ENCODE data around the gene GPR17.

DNA sequence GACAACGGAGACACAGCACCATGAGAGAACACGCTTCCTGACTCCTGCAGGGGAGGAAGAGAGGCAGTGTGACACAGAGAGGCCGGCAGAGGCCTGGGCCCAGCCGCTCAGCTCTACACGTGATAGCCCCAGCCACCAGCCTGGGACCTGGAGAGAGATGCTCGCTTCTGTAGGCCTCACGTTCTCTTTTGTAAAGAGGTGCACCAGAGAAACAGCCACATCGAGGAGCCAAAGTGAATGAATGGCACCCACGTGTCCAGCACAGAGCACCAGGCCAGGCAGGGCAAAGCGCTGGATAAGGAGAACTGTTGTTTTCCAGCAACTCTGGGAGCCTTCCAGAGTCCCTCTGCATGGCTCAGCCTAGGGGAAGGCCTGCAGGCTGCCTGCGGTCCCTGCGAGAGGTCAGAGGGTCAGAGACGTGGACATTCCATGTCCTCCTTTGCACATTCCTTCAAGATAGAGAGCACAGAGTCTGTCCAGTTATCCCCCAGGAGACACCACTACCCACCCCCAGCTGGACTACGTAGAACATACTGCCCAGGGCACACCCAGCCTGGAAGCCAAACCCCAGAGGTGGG is 15.2 kb downstream of the GPR17 start:
- TF ChIP-seq, protein P1, sequence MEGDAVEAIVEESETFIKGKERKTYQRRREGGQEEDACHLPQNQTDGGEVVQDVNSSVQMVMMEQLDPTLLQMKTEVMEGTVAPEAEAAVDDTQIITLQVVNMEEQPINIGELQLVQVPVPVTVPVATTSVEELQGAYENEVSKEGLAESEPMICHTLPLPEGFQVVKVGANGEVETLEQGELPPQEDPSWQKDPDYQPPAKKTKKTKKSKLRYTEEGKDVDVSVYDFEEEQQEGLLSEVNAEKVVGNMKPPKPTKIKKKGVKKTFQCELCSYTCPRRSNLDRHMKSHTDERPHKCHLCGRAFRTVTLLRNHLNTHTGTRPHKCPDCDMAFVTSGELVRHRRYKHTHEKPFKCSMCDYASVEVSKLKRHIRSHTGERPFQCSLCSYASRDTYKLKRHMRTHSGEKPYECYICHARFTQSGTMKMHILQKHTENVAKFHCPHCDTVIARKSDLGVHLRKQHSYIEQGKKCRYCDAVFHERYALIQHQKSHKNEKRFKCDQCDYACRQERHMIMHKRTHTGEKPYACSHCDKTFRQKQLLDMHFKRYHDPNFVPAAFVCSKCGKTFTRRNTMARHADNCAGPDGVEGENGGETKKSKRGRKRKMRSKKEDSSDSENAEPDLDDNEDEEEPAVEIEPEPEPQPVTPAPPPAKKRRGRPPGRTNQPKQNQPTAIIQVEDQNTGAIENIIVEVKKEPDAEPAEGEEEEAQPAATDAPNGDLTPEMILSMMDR (IDR thresholded peaks at IDR 0.05) = no peak
- TF ChIP-seq EZH2 (IDR thresholded peaks at IDR 0.05) = no peak
